Heart right ventricle (tissue), 16 donors: ENCODE data around the gene DRD3. TPM values are rescaled to one million over a fixed set of nuclear protein-coding genes. Genes with fewer than 3 reads are reported as not detected.
A peak's percentile ranks its signal among the peaks of the same experiment; 100 is the strongest.

Experiments used
- ATAC-seq, 8 donors: fragments of 200-7000 bp; cut with Tn5 transposase; one replicate each; pipeline ENCODE4 v1.9.1; 2020; ENCODE audit warnings: mild to moderate bottlenecking in 8 of 8, moderate library complexity in 8 of 8, moderate number of reproducible peaks in 1 of 8
- DNase-seq, 2 donors: peaks; one replicate each; pipeline ENCODE4 v3.0.0-alpha.2; 2020
- H3K27ac ChIP-seq, 10 donors: fragments of 200-600 bp; sonication (generic) in 2 of 10; one replicate each; pipeline versions ENCODE4 v1.5.0 to v1.8.0; 2020 to 2022; ENCODE audit warnings: mild to moderate bottlenecking in 3 of 10
- H3K27me3 ChIP-seq, 7 donors: fragments of 200-600 bp; one replicate each; pipeline ENCODE4 v1.8.0; 2021 to 2022; ENCODE audit warnings: mild to moderate bottlenecking in 2 of 7
- H3K36me3 ChIP-seq, 9 donors: fragments of 200-600 bp; sonication (generic) in 1 of 9; one replicate each; pipeline versions ENCODE4 v1.5.0 to v1.8.0; 2020 to 2022; ENCODE audit warnings: mild to moderate bottlenecking in 2 of 9
- H3K4me1 ChIP-seq, 9 donors: fragments of 200-600 bp; sonication (generic) in 1 of 9; one replicate each; pipeline versions ENCODE4 v1.5.0 to v1.8.0; 2020 to 2022; ENCODE audit warnings: mild to moderate bottlenecking in 4 of 9
- H3K4me3 ChIP-seq, 10 donors: fragments of 200-600 bp; sonication (generic) in 2 of 10; one replicate each; pipeline versions ENCODE4 v1.5.0 to v1.8.0; 2020 to 2022; ENCODE audit warnings: mild to moderate bottlenecking in 7 of 10, moderate library complexity in 2 of 10
- H3K9me3 ChIP-seq, 11 donors: fragments of 200-600 bp in 10 of 11; sonication (generic) in 2 of 11; one replicate each; pipeline versions ENCODE4 v1.5.0 to v1.8.0; 2013 to 2022; ENCODE audit warnings: mild to moderate bottlenecking in 2 of 11, control low read depth in 1 of 11, moderate library complexity in 1 of 11
- CTCF ChIP-seq, 9 donors: fragments of 200-600 bp; sonication (generic) in 2 of 9; IDR thresholded peaks; one replicate each; pipeline versions ENCODE4 v1.5.0 to v1.8.0; 2021 to 2022; ENCODE audit warnings: antibody characterized with exemption in 9 of 9, mild to moderate bottlenecking in 5 of 9, moderate library complexity in 1 of 9
- WGBS, 2 donors: extraction: QIAGEN DNeasy Blood & Tissue Kit; methylation state at CpG; one replicate each; pipeline ENCODE4 v1.1.7; 2013; ENCODE audit warnings: inconsistent platforms in 1 of 2; 5-methylcytosine and 5-hydroxymethylcytosine counted together
- intact Hi-C, 10 donors: fragments of 100-400 bp; cut with DNase I; formaldehyde crosslinking; loops; one replicate each; pipeline versions ENCODE4 v1.11.1 to v1.14.2; 2022
- polyA plus RNA-seq, 2 donors: library from polyadenylated mRNA; stranded (reverse); fragments of 200-250 nt; gene quantifications; one replicate each; pipeline ENCODE4 v1.2.3, GENCODE V29; 2013
- total RNA-seq, 10 donors: library from RNA; stranded (reverse); fragmentation: NEBNext Ultra II Directional in 3 of 10; extraction: Animal tissue kit (Norgen Biotek cat#: 25700) in 3 of 10; gene quantifications; one replicate each; pipeline versions ENCODE4 v1.2.1 to v1.2.4, GENCODE V29; 2021 to 2023
- donor health status: Arrhythmogenic right ventricular cardiomyopathy.
- donor health status: ischemic (EF 13 %, LVEDD 7.1; RV severe dilation, severe dysfunction).
- donor health status: healthy with polysubstance abuse.
- donor health status: DM: no; HTN: yes; CAD: no.
- donor health status: DM: no; HTN: no; CAD: no.
- donor health status: ischemic (EF 25% LVEDD 6.9; RV normal size, moderate dysfunction).
- donor health status: ischemic (EF 25% LVEDD 5.7; RV mildly dilated, moderate dysfunction).
- donor health status: healthy.
- donor health status: DM: yes; HTN: yes; CAD: no.
- donor health status: Ischemic cardiomyopathy.
- donor health status: ischemic (EF 35%, LVEDD 5.7; RV mildly dilated, moderate dysfunction).
- donor health status: nonischemic (EF 11% LVEDD 7.7; RV severe dilation, severe dysfunction).
- donor health status: DM: yes; HTN: yes; CAD: no.
- donor health status: PGD.
- donor health status: ischemic (EF 29% LVEDD 5.4; RV normal size, mild dysfunction).
- donor health status: nonischemic (EF 23%, LVEDD 6.1; RV moderate dilation, normal function).

The DRD3 gene
- total and polyA plus RNA-seq, 12 donors, result not detected

- intact Hi-C loops, result no loop called here
- Histone ChIP-seq H3K4me3 (peak overlapping the region in 5 of 10 donors; percentile 18 to 45 (median 26)), H3K9me3 (peaks cover 0 to 2% (median 0%) of the 10 kb centered on the region in 11 donors), H3K4me1 (peaks cover 0 to 35% (median 6%) of the 10 kb centered on the region in 9 donors), H3K27ac (peak overlapping the region in 2 of 10 donors; percentile 5 to 86), H3K27me3 (peaks cover 0 to 34% (median 0%) of the 10 kb centered on the region in 7 donors), H3K36me3 (no peaks in the 10 kb centered on the region)
- DNase-seq, result no peak
- 11 to 15% methylated on average over 19 of the region's 19 CpGs for WGBS, 2 donors
- peak in 1 of 9 donors; percentile 15 for TF ChIP-seq CTCF (IDR thresholded peaks at IDR 0.05)
- ATAC-seq, result peak; percentile 38 to 66 (median 46)
These were observed 35.0 kb upstream of the DRD3 start for GRCh38 chr3:114213627-114214541.

- DNase-seq (no peak), ATAC-seq (peak in 2 of 8 donors; percentile 6 to 17)
- peak overlapping the region in 1 of 10 donors; percentile 86 for H3K27ac ChIP-seq
- H3K4me1 ChIP-seq, result peaks cover 0 to 35% (median 6%) of the 10 kb centered on the region in 9 donors
- H3K9me3 ChIP-seq, result peaks cover 0 to 2% (median 0%) of the 10 kb centered on the region in 11 donors
- intact Hi-C loops, result no loop called here
- H3K36me3 ChIP-seq, result no peaks in the 10 kb centered on the region
- no peak for TF ChIP-seq CTCF (IDR thresholded peaks at IDR 0.05)
- 22 to 27% methylated on average over 4 of the region's 4 CpGs for WGBS, 2 donors
- peak overlapping the region in 3 of 10 donors; percentile 21 to 45 (median 37) for H3K4me3 ChIP-seq
- peaks cover 0 to 35% (median 0%) of the 10 kb centered on the region in 7 donors for H3K27me3 ChIP-seq
These were observed 34.4 kb upstream of the DRD3 start for GRCh38 chr3:114213292-114213626.

- no peak for ATAC-seq
- Histone ChIP-seq H3K4me3 (no peak overlapping the region), H3K4me1 (peaks cover 0 to 35% (median 6%) of the 10 kb centered on the region in 9 donors), H3K36me3 (no peaks in the 10 kb centered on the region), H3K27ac (peak overlapping the region in 1 of 10 donors; percentile 86), H3K27me3 (peaks cover 0 to 35% (median 0%) of the 10 kb centered on the region in 7 donors), H3K9me3 (peaks cover 0 to 2% (median 0%) of the 10 kb centered on the region in 11 donors)
- 75 to 77% methylated on average over 4 of the region's 4 CpGs for WGBS, 2 donors
- intact Hi-C loops, result no loop called here
- DNase-seq, result no peak
- no peak for TF ChIP-seq CTCF (IDR thresholded peaks at IDR 0.05)
These were observed 33.8 kb upstream of the DRD3 start for GRCh38 chr3:114212646-114213045.

- peaks cover 0 to 20% (median 0%) of the 10 kb centered on the region in 7 donors for H3K27me3 ChIP-seq
- no peak overlapping the region for H3K4me3 ChIP-seq
- ATAC-seq, result no peak
- no peaks in the 10 kb centered on the region for H3K36me3 ChIP-seq
- no peak for TF ChIP-seq CTCF (IDR thresholded peaks at IDR 0.05)
- H3K9me3 ChIP-seq, result peaks cover 0 to 2% (median 0%) of the 10 kb centered on the region in 11 donors
- no peak for DNase-seq
- WGBS, 2 donors, result 64 to 71% methylated on average over 4 of the region's 4 CpGs
- no peak overlapping the region for H3K27ac ChIP-seq
- intact Hi-C loops, result no loop called here
- H3K4me1 ChIP-seq, result peaks cover 0 to under 1% (median 0%) of the 10 kb centered on the region in 9 donors
These were observed 28.9 kb upstream of the DRD3 start for GRCh38 chr3:114207768-114208167.
